ENCODE results near the gene CUEDC2. TPM values are rescaled to one million over a fixed set of nuclear protein-coding genes. Genes with fewer than 3 reads are reported as not detected.
A peak's percentile ranks its signal among the peaks of the same experiment; 100 is the strongest.
"Not testable (repeated sequence)": the region's sequence is repeated elsewhere in the genome, so short reads cannot be mapped to it uniquely, and the experiment has no call there.

The CUEDC2 gene
- total RNA-seq, 1 donor from 2014 or later, result 54.5 TPM

DNA sequence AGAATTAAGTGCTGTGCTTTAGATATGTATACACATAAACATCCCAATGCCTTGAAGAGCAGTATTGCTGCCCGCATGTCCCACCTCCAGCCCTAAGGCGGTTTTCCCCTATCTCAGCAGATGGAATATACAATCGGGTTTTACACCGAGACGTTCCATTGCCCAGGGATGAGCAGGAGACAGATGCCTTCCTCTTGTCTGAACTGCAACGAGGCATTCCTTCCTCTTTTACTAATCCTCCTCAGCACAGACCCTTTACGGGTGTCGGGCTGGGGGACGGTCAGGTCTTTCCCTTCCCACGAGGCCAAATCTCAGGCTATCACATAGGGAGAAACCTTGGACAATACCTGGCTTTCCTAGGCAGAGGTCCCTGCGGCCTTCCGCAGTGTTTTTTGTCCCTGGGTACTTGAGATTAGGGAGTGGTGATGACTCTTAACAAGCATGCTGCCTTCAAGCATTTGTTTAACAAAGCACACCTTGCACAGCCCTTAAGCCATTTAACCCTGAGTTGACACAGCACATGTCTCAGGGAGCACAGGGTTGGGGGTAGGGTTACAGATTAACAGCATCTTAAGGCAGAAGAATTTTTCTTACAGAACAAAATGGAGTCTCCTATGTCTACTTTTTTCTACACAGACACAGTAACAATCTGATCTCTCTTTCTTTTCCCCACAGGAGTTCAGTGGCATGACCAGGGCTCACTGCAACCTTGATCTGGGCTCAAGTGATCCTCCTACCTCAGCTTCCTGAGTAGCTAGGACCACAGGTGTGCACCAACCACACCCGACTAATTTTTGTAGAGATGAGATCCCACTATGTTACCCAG, 22.5 kb upstream of the CUEDC2 start:
- not testable (repeated sequence) for DNase-seq

DNA sequence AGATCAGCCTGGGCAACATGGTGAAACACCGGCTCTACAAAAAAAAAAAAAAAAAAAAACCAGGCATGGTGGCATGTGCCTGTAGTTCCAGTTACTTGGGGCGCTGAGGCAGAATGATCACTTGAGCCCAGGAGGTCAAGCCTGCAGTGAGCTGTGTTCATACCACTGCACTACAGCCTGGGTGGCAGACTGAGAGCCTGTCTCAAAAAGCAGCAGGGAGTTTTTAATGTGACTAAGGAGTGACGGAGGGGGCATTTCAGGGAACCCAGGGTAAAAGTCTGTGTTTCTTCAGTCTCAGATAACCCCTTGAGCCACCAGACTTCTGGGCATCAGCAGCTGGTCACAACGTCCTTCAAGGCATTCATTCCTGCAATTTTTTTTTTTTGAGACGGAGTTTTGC, 21.1 kb upstream of the CUEDC2 start:
- DNase-seq, result no peak

- no peak for DNase-seq
These were observed 20.4 kb upstream of the CUEDC2 start for GRCh38 chr10:102452672-102453340.

DNA sequence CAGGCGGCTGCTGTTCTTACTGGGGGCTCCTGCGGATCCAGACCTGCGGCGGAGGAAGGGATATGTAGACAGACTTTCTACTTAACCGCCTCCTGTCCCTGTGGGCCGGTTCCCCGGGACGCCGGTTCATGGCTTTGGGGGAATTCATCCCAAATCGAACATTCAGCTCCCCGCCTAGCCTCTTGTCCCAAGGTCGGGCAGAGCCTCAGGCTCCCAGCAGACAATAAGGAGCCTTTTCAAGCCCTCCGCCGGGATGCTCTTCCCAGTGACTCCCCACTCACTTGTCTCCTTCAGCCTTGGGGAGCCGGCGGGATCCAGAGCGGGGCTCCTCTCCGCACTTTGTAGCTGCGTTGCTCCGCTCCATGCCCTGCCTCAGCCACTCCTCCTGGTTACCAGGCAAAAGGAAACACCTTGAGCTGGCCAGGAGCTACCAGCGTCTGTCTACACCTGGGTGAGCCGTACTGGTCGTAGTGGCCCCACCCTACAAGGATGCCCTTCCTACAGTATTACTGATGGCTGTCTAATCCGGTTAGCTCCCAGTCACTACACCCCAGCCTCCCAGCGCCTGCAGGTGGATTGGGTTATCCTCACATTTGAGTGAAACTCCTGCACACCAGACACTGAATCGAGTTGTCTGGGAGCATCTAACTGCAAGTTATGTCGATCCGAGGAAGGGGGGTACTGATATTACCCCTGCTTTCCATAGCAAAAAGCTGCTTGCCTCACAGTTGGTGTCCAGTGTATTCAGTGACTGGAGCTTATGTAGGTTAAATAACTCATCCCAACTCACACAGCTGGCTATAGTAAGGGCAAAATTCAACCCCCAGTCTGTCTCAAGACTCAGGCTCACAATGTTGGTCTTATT, 19.0 kb upstream of the CUEDC2 start, which contains the start of gene C10orf95:
Gene C10orf95 (minus strand): TSS at position 439 of the 865 bp plus-strand sequence. CDS start 450 bp downstream, outside the sequence.
- DNase-seq, result no peak

GRCh38 chr10:102450374-102451104, 18.2 kb upstream of the CUEDC2 start:
- DNase-seq, result peak; percentile 90

- DNase-seq, result no peak
These were observed 17.7 kb upstream of the CUEDC2 start for GRCh38 chr10:102450124-102450373.

DNA sequence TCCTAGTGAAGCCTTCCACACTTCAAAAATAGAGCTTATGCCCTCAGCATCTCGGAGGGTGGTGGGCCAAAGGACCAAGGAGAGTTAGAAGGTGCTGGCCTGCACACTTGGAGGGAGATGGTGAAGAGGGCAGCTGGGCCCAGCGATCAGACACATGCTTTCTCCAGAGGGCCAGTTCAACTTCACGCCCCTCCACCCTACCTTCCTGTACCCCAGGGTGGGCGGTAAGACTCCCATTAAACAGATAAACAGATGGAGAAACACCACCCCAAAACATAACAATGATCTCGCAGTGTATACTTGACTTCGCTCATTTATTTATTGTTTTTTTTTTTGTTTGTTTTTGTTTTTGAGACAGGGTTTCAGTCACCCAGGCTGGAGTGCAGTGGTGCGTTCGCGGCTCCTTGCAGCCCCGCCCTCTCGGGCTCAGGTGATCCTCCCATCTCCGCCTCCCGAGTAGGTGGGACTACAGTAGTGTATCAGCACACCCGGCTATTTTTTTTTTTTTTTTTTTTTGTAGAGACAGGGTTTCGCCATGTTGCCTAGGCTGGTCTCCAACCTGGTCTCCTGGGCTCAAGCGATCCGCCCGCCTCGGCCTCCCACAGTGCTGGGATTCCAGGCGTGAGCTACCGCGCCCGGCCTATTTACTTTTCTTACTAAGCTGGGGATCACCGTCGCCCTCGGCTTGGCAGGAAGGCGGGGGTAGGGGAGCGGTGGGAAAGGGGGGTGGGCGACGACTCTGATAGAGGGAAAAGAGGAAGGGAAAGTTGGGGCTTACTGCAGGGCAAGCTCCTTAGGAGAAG, 17.1 kb upstream of the CUEDC2 start:
- DNase-seq, result peak; percentile 69

DNA sequence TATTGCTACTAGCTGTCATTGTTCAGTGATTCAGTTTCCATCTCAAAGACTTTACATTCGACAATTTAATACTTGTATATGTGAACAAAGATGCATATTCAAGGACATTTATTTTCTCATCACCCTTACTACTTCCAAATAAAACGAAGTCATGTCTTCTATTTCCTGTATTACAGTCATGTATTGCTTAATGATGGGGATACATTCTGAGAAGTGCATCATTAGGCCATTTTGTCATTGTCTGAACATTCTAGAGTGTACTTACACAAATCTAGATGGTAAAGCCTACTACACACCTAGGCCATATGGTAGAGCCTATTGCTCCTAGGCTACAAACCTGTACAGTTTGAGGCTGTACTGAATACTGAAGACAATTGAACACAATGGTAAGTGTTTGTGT, 12.5 kb upstream of the CUEDC2 start:
- DNase-seq, result no peak

DNA sequence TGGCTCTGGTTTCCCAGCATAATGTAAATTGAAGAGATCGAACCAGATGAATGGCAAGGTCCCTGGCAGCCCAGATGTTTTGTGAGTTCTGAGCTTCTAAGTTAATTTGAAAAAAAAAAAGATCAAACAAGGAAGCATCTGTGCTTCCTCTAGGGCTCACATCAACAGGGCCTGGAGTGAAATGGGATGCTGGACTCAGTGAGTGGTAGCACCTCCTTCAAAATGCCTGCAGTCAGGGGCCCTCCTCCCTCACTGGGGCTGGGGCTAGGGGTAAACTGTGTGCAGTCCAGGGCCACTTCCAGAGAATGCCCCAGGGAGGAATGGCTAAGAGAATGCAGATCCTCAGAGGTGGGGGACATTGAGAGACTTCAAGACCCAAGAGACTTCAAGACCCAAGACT, 6.0 kb upstream of the CUEDC2 start:
- DNase-seq, result no peak

- DNase-seq, result no peak
These were observed 5.1 kb upstream of the CUEDC2 start for GRCh38 chr10:102437515-102437914.

- DNase-seq, result no peak
These were observed 3.9 kb upstream of the CUEDC2 start for GRCh38 chr10:102436312-102436711.

GRCh38 chr10:102435529-102436233, 3.3 kb upstream of the CUEDC2 start:
- DNase-seq, result peak; percentile 26

- DNase-seq, result no peak
These were observed 2.7 kb upstream of the CUEDC2 start for GRCh38 chr10:102435133-102435497.

- DNase-seq, result no peak
These were observed 2.2 kb upstream of the CUEDC2 start for GRCh38 chr10:102434394-102435132.

DNA sequence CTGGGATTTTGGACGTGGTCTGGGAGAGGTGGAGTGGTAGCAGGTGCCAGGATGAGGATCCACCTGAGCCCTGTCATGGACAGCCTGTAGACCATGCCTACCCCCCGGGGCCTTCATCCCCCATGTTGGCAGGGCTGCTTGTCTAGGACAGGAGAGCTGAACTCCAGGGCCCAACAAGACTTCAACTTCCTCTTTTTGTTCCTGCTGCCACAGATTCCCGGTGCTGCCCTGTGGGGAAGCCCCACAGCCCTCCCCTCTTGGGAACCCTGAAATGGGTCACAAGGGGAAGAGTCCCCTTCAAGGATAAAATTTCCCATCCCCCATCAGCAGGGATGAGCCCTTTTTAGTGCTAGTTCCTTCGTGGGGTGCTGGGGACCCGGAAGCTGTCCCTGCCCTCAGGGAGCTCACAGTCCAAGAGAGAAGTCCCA, 1.3 kb upstream of the CUEDC2 start:
- DNase-seq, result no peak

GRCh38 chr10:102431452-102432124, 786 bp downstream of the CUEDC2 start:
- no peak for DNase-seq

DNA sequence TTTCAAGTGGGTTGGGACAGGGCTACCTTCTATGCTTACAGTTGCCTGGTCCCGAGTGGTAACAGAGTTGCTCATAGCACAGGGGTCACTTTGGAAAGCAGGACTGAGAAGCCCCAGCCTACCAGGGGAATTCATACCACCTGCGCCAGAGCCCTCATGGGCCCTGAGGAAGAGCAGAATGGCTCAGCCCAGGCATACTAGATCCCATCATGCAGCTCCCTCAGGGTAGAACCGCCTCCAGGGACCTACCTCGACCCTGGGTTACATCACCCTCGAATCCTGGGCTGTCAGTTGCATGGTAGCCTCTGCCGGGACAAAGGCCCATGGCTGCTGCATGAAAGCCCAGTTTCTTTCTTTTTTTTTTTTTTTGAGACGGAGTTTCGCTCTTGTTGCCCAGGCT, 2.9 kb downstream of the CUEDC2 start:
- DNase-seq, result no peak

GRCh38 chr10:102426803-102427287, 5.5 kb downstream of the CUEDC2 start:
- DNase-seq, result no peak

DNA sequence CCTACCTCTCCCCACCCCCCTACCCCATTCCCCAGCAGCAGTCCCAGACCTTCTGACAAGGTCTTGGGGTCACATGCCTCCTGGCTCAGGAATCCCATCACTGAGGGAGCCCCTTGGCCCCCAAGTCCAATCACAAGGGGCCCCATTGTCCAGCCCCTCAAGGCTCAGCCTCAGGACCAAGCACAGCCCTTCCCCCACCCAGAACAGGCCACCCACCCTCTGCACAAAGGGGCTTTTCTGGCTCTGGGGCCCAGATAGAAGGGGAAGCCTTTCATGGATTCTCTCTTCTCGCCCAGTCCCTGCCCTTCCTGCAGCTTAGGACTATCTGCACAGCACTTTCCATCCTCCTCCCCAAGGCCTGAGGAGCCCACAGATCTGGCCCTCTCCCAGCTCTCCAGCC, 6.9 kb downstream of the CUEDC2 start:
- no peak for DNase-seq

Measured in tongue (tissue), 2 donors.